HG02588 (cell line): ENCODE measurements around the gene DIS3L2.
"Not testable (repeated sequence)": the region's sequence is repeated elsewhere in the genome, so short reads cannot be mapped to it uniquely, and the experiment has no call there.

Experiments used
- ATAC-seq: cut with Tn5 transposase; IDR thresholded peaks from one replicate; pipeline ENCODE4 v1.9.1; 2021; ENCODE audit warnings: mild to moderate bottlenecking, moderate library complexity; ENCODE audit not compliant: unreplicated experiment

Gene DIS3L2

GRCh38 chr2:232162187-232162586 lies 200.7 kb downstream of the DIS3L2 start:
- ATAC-seq: no peak

GRCh38 chr2:232170396-232170795 lies 208.9 kb downstream of the DIS3L2 start:
- no peak for ATAC-seq

- ATAC-seq: no peak
Observed at GRCh38 chr2:232174662-232175061, 213.1 kb downstream of the DIS3L2 start.

GRCh38 chr2:232176587-232176986 lies 215.1 kb downstream of the DIS3L2 start:
- not testable (repeated sequence) for ATAC-seq

- no peak for ATAC-seq
Observed at GRCh38 chr2:232183279-232183678, 221.8 kb downstream of the DIS3L2 start.

- no peak for ATAC-seq
Observed at GRCh38 chr2:232184346-232184745, 222.8 kb downstream of the DIS3L2 start.

- ATAC-seq: no peak
Observed at GRCh38 chr2:232190796-232191195, 229.3 kb downstream of the DIS3L2 start.

- ATAC-seq: no peak
Observed at GRCh38 chr2:232195487-232195886, 234.0 kb downstream of the DIS3L2 start.

- no peak for ATAC-seq
Observed at GRCh38 chr2:232196802-232197201, 235.3 kb downstream of the DIS3L2 start.

- no peak for ATAC-seq
Observed at GRCh38 chr2:232200195-232200594, 238.7 kb downstream of the DIS3L2 start.

GRCh38 chr2:232203166-232203891 lies 241.8 kb downstream of the DIS3L2 start:
- ATAC-seq: no peak

GRCh38 chr2:232203936-232204335 lies 242.4 kb downstream of the DIS3L2 start:
- no peak for ATAC-seq

GRCh38 chr2:232204457-232204931 lies 243.0 kb downstream of the DIS3L2 start:
- ATAC-seq: no peak

- ATAC-seq: no peak
Observed at GRCh38 chr2:232207174-232207573, 245.7 kb downstream of the DIS3L2 start.

GRCh38 chr2:232210306-232210705 lies 248.8 kb downstream of the DIS3L2 start:
- ATAC-seq: no peak

- no peak for ATAC-seq
Observed at GRCh38 chr2:232211743-232212686, 250.5 kb downstream of the DIS3L2 start.

- no peak for ATAC-seq
Observed at GRCh38 chr2:232213176-232213575, 251.7 kb downstream of the DIS3L2 start.

- ATAC-seq: no peak
Observed at GRCh38 chr2:232214053-232214452, 252.5 kb downstream of the DIS3L2 start.

GRCh38 chr2:232216028-232216427 lies 254.5 kb downstream of the DIS3L2 start:
- no peak for ATAC-seq

GRCh38 chr2:232218778-232219495 lies 257.4 kb downstream of the DIS3L2 start:
- no peak for ATAC-seq

GRCh38 chr2:232219496-232219870 lies 258.0 kb downstream of the DIS3L2 start:
- ATAC-seq: no peak
